DND-41 (cell line): Measurements from ENCODE around the gene GRIP2.

Experiments
- CTCF ChIP-seq: IDR thresholded peaks from 2 replicates; pipeline ENCODE4 v1.5.1; 2012; ENCODE audit warnings: borderline replicate concordance, low read length, moderate library complexity, mild to moderate bottlenecking; ENCODE audit not compliant: poor library complexity, severe bottlenecking; ENCODE audit errors: extremely low read depth
- EZH2 ChIP-seq: IDR thresholded peaks from 3 replicates; pipeline ENCODE4 v1.6.1; 2012; ENCODE audit warnings: borderline replicate concordance, low read depth, mild to moderate bottlenecking, moderate library complexity, low read length, inconsistent platforms; ENCODE audit not compliant: severe bottlenecking

DNA sequence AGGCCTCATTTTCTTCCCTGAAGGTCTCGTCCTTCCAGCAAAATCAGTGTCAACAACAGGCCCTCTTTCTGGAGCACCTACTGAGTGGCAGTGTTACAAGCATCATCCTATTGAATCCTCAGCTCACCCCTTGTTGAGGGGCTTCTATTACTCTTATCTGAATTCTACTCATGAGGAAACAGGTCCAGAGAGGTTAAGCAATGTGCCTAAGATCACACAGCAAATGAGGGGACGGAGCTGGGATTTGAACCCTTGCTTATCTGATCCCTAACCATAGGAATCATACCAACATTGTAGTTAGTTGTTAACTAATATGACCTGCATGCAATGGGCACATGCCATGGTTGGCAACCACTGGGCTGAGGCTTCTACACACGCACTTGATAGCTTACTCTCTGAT lies 74.7 kb downstream of the GRIP2 start:
- TF ChIP-seq CTCF (no peak), EZH2 (no peak)
